Activated CD4-positive, CD25-positive, alpha-beta regulatory T cell treated with anti-CD3 and anti-CD28 coated beads, Interleukin-2, amount 50 U/mL, for 24 hours (primary cell): Measurements from ENCODE around the gene DMKN.

Source experiments
- ATAC-seq, 2 donors: fragments of 150-1000 bp; cut with Tn5 transposase; one replicate each; pipeline ENCODE4 v1.10.0; 2021; ENCODE audit warnings: mild to moderate bottlenecking in 1 of 2, moderate library complexity in 1 of 2

The DMKN gene

DNA sequence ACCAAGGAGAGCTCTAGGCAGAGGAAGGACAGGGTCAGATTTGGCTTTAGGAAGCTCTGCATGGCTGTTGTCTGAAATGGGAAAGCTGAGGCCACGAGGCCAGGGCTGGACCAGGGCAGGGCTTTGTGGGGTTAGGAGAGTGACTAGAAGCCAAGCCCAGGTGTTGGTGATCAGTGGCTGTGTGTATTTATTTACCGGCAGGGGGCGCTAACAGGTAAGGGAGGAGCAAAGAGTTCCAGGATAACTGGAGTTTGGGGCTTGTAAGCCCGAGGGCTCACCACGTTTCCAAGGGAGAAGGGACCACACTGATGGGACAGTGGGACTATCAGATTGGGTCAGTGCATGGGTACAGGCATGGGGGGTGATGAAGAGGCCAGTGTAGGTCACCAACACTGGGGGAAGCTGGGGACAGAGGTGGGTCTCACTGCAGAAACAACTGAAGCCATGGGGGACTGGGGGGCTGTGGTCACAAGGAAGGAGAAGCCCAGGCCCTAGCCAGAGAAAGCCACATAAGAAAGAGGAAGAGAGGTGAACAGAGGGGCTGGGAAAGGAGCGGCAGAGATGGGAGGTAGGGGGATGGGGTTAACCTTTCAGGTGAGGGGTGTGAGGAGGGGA, 35.8 kb upstream of the DMKN start:
- no peak for ATAC-seq

DNA sequence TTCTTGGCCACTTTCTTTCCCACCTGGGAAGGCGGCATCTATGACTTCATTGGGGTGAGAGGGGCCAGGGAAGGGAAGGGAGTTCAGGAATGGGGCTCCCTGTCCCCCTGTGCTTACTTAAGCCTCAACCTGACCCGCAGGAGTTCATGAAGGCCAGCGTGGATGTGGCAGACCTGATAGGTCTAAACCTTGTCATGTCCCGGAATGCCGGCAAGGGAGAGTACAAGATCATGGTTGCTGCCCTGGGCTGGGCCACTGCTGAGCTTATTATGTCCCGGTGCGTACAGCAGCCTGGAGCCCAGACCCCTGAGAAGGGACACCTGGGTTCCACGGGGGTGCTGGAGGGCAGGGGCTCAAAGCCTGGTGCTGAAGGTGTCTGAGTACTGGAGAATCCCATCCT, 33.1 kb upstream of the DMKN start:
- ATAC-seq = no peak

DNA sequence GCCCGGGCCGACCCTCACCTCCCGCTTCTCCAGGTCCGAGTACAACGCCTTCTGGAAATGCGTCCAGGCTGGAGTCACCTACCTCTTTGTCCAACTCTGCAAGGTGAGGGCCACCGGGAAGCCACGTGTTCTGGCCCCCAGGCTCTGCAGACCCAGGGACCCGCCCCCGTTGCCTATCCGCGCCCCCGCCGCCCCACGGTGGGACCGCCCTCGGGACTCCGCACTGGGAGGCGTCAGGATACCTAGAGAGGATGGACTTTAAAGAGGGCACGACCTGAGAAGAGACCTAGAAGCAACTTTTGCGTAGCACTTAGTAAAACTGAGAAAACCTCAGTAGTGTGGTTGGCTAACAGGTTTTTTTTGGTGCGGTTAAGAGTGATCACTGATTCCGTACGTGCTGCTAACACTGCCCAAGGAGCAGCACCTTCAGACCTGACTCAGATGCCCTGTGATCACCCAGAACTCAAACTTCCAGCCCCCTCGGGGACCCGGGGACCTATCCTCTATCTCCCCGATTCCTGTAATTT, 32.5 kb upstream of the DMKN start:
- ATAC-seq = peak; percentile 84 to 86

DNA sequence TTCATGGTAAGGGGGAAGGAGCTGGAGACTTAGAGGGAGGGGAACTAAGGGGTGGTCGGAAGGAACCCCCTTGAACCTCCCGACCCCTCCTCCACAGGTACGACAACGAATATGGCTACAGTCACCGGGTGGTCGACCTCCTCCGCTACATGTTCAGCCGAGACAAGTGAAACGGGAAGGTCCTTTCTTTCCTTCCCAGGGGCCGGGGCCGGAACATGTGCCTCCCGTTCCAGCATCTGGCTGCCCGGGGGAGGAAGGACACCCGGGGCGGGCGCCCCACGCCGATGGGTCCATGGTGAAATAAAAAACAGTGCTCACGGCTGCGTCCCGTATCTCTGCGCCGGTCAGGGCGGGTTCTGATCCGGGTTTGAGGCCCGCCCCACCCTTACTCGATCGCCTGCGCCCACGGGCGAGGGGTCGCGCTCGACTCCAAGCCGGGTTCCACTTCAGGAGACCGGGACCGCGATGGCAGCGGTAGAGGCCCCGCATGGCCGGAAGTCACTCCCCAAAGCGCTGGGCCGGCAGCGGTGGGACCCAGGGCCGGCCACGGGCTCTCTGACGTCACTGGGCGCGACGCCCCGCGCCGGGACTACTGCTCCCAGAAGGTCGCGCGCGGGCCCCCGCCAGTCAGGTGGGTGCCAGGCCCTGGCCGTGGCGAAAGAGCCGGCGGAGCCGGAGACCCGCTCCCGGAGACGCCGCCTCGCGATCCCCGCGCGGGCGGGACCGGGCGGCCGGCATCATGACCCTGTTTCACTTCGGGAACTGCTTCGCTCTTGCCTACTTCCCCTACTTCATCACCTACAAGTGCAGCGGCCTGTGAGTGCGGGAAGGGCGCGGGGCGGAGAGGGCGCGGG, 31.8 kb upstream of the DMKN start, which contains the start of gene TMEM147:
TMEM147 (plus strand) TSS at position 626 of the 854 bp plus-strand sequence; CDS start at position 740, 114 bp downstream.
- peak; percentile 77 to 78 for ATAC-seq

DNA sequence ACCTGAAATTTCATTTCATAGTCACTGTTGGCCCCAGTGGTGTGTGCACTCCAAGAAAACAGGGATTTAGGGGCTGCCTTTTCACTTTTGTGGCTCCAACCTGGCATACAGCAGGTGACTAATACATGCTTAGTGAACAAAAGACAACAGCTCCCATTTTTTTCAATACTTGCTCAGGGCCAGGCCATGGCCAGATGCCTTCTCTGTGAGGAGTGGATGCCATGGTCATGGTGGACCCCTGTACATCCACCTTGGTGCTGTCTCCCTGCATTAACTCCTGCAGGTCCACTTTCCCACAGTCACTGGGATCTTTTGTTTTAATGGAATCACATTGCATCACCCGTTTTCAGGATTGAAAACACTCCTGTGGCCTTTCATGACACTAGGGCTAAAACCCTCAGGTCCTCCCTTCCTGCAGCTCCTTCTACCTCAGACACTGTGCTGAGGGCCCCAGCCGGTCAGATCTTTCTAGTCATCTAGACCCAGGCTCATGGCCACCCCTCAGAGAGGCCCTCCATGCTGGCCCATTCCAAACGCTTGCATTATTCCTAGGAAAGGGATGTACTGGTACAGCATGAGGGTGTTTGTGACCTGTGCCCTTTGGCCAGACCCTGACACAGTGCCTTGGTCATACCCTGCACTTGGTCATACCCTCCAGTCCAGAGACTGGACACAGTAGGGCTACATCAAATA, 30.8 kb upstream of the DMKN start:
- ATAC-seq = no peak

DNA sequence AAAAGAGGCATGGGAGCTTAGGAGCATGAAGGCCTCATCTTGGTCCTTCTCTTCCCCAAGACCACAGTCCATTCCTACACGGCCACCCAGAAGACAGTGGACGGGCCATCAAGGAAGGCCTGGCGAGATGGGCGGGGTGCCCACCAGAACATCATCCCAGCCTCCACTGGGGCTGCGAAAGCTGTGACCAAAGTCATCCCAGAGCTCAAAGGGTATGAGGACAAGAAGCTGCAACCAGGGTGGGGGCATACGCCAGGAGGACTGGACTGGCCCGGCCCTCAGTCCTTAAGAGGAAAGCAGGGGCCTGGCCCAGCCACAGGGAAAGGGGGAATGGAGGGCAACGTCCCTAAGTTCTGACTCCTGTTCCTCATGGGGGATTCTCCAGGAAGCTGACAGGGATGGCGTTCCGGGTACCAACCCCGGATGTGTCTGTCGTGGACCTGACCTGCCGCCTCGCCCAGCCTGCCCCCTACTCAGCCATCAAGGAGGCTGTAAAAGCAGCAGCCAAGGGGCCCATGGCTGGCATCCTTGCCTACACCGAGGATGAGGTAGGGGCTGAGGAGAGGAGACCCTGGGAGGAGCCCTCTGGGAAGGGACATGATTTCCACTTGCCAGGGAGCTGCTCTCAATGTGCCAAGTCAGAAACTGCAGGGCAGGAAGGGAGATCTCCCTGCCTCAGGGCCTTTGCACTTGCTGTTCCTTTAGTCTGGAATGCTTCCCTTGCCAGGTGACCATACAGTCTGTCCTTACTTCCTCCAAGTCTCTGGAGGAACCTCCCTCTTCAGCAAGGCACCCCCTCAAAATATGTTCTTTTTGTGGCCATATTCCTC, 30.0 kb upstream of the DMKN start:
- ATAC-seq = no peak

DNA sequence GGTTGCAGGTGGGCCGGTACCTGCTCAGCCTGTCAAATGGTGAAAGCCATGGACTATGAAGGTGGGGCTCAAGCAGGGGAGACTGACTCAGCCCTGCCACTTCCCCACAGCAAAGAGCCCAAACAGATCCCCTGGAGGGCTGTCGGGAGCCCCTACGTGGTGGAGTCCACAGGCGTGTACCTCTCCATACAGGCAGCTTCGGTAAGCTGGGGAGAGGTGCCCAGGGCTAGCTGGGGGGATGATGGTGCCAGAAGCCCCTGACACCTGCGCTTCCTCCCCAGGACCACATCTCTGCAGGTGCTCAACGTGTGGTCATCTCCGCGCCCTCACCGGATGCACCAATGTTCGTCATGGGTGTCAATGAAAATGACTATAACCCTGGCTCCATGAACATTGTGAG, 28.8 kb upstream of the DMKN start:
- no peak for ATAC-seq

DNA sequence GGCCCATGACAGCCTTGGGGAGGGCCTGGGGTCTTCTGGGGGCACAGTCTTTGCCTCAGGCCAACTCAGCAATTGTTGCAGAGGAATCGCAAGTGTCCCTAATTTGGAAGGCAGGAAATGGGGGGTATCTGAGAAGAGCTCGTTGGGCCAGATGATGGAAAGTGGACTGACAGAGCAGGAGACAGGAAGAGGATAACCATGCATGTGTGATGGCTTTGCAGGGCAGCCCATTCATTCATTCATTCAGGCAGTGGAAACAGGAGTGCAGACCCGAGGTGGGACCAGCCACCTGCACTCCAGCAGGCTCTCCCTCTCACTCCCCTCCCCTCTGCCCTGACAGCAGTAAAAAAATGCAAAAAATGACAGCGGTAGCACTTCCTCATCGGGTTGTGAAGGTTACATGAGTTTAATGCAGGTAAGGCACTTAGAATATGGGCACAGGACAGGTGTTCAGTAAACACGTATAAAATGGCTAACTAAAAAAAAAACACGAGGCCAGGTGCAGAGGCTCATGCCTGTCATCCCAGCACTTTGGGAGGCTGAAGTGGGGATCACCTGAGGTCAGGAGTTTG, 27.0 kb upstream of the DMKN start:
- no peak for ATAC-seq

DNA sequence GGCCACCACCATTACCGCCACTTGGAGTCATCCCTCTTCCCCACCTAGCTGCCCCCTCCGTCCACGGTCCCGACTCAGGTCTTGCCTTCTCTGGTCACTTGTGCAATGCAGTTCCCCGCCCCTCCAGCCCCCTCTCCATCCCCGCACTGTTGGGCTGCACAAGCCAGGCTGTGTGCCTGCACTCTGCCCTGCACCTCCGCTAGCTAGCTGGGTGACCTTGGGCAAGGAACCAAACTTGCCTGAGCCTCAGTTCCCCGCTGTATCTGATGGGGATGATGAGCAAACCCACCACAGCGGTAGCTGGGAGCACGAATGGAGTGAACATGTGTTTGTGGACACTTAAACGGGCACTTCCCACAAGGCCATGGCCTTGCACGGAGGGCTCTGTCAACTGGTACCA, 26.4 kb upstream of the DMKN start:
- no peak for ATAC-seq

DNA sequence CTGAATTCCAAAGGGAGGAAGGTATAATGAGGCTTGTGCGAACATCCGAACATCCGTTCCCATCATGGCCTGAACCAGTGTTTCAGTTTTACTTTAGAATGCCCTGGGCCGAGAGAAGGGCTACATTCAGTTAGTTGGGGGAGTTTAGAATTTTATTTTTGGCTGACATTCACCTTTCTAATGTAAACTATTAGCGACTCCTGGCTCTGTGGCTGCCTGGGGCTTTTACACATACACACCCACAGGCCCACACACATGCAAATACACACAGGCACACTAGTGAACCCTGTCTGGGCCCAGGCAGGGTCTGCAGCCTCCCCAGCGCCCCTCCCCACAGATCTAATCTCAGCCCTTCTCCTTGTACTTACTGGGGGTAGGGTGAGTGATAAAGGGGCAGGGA, 25.9 kb upstream of the DMKN start:
- ATAC-seq = no peak

DNA sequence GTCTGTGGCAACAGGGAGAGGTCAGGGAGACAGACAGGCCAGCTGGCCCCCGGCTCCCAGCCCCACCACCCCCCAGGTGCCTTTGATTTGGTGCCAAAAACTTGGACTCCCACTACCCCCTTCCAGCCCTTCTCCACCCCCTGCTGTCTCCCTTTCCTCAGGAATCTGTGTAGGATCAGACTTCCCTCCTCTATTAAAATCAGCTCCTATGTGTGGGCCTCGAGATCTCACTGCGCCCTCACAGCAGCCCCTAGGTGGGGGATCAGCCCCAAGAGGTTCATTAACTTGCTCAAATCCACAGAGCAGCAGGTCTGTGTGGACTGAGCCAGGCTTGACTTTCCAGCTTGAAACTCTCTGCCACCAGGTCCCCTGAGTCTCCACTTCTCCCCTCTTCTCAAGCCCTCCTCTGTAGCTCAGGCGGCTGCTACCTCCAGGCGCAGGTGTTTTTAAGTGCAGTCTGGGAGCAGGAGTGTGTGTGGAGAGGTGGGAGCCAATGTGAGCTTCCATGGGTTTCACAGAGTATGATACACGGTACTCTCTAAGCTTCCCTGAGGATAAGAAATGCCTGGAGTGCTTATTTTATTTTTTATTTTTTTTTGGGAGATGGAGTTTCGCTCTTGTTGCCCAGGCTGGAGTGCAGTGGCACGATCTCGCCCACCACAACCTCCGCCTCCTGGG, 21.5 kb upstream of the DMKN start:
- ATAC-seq = no peak

DNA sequence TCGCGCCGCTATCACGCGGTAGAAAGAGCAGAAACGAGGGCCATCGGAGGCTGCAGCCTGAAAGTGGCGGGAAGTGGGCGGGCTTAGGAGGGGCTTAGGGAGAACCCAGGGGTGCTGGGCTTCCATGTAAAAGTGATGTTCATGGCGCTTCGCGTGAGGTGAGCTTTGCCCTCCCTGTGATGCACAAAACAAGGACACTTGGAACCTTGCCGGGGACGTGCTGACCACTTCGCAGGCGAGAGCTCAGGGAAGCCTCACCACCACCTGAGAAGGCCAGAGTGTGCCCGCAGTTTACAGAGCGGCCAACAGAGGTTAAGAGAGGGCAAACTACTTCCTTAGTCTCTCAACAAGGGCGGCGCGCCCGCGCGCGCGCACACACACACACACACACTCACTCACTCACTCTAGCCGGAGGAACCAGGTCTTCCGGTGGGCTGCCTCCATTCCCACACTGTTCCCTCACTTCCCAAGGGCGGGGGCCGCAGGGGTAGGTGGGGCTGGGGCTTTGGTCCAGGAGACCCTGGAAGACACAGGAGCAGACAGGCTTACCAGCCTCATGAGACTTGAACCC, 20.5 kb upstream of the DMKN start:
- ATAC-seq = peak; percentile 66 to 70

DNA sequence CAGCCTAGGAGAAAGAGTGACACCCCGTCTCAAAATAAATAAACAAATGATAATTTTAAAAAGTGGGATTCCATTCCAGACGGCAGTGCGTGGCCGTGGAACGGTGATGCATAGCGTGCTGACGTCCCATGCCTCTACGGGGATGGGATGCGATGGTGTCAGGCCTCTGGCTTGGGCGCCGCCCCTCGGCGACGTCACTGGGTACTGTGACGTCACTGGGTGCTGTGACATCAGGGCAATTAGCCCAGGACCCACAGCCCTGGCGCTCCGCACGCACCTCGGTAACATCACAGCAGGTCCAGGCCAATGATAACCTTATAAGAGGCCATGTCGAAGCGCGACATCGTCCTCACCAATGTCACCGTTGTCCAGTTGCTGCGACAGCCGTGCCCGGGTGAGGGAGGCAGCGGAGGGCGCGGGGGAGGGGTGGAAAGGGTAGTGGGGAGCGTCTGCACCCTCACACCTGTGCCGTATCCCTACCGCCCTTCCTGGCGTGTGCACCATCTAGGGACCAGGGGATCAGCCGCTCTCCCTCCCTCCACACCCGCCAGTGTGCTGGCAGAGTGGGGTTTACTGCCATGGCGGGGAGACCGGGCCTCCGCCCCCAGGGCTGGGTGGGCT, 19.9 kb upstream of the DMKN start, which contains the start of gene GAPDHS:
GAPDHS (plus strand) TSS at position 256 of the 621 bp plus-strand sequence; CDS start at position 328, 72 bp downstream.
- no peak for ATAC-seq

DNA sequence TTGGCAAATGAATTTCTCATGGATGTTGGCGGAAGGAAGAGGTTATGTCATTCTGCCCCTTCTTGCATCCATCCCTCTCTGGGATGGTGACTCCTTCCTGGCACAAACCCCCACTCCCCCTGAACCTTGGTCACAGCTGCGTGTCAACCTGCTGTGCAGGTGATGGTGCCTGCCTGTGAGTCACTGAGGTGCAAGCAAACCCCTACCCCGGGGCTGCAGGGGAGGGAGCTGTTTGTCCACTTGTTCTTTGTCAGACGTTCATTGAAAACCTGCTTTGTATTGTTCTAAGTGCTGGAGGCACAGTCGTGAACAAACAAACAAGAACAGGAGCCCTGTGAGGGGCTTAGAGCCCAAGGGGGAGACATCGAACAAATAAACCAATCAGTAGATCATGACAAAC, 17.8 kb upstream of the DMKN start:
- no peak for ATAC-seq

DNA sequence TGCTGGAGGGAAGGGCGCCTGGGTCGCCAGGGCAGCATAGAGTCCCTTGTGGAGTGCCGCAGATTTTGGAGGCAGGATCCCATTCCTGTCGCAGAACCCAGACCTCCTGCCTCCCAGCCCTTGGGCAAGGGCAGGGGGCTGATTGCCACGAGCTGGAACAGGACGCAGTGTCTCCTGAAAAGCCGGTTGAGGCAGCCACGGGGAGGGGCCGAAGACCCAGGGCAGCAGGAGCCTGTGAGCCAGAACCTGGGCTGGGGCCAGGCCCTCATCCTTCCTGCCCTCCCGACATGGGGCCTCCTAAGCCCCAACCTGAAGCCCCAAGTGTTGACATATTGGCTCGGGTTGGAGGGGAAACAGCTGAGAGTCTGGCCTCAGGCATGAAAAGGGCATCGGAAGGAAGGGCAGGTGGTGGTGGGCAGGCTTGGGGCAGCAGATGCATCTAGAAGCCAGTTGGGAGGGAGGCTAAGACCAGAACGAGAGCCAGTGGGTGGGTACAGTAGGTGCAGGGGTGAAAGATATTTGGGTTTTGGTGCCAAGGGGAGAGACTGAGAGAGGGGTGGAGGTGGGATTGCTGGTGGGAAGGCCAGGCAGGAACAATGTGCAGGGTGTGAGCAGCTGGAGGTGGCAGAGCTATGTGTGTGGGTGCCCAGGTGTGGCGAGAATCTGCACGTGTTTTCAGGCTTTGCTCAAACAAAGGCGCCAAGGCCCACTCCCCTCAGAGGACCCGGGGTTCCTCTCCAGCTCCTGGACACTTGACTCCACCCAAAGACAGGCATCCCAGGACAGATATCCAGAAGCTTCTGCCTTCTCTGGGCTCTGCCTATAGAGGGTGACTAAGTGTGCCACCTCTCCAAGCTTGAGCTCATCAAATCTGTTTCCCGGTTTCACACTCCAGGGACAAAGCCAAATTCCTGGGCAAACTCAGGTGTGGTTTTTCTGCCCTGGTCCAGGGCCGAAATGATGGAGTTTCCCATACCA, 16.1 kb upstream of the DMKN start:
- no peak for ATAC-seq

DNA sequence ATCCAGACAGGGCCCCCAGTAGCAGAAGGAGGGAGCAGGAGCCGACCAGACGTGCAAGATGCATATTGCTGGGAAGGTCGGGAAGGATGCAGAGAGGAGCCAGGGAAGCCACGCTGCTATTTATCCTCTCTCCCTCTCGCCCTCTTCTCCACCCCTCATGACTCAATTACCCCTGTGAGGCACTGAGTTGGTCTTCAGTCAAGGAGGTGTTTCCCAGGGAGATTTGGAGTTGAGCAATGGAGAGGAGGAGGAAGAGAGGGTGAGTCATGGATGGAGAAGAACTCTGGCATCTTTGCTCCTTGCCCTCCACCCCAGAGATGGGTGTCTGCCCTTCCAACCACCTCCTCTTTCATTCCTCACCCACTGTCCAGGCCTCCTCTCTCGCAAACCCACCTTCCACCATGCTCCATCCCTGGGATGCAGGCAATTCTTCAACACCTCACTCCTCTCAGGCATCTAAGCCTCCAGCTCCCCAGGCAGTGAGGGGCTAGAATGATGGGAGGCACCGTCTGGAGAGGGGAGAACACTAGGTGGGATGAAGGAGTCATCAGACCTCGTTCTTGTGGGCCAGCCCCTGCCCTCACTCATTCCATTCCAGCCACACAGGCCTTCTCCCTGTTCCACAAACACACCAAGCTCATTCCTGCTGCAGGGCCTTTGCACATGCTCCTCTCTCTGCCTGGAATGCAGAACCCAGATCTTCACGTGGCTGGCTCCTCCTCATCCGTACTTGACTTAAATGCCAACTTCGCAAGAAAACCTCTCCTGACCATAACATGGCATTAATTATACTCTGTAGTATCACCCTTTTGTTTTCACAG, 15.0 kb upstream of the DMKN start, which contains the start of gene SBSN:
SBSN (minus strand) TSS at position 94 of the 821 bp plus-strand sequence; CDS start at position 64, 30 bp downstream.
- ATAC-seq = no peak

DNA sequence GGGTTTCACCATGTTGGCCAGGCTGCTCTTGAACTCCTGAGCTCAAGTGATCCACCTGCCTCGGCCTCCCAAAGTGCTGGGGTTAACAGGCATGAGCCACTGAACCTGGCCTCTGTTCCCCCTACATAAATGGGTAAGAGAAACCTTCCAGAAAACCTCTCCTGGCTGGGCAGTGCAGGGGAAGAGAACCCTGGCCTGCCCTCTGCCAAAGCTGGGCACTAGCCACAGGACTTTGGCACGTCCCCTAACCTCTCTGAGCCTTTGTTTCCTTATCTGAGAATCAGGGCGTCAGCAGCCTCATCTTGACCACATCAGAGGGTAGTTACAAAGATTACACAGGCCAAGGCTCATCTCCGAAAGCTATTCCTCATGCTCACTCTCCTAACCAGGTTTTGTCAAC, 12.4 kb upstream of the DMKN start:
- no peak for ATAC-seq

DNA sequence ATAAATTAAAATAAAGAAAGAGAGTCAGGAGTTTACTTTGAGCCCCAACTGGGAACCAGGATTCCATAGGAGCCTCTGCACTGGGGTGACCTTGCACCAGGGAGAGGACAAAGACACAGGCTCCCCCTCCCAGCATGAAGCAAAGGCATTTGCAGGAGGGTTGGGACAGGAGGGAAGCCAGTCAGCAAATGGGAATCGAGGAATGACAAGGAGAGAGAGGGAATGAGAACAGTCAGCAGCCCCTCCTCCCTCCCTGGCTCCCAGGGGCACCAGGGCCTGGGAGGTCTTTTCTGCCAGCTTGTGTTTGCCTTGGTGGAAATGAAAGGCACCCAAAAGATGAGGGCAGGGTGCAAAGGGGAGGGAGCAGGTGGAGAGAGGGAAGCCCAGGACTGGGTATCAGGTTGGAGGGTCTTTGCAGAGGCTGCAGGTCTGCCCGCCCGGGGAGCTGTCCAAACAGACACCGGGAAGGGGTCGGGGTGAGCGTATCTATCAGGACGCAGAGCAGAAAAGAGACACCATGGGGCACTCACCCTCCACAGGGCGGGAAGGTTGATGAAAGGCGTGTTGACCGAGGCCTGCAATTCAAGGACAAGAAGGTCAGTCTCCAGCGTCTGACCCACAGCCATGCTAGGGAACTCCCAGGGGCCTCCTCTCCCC, 10.9 kb upstream of the DMKN start:
- no peak for ATAC-seq
